Neural cell (in vitro differentiated cells): ENCODE data around the gene PCP4. TPM values are rescaled to one million over a fixed set of nuclear protein-coding genes. Genes with fewer than 3 reads are reported as not detected.

Experiments
- H2AFZ ChIP-seq: fragments of 200-600, 300-800 bp; sonication (generic), shearing (Covaris generic); 2 replicates; pipeline ENCODE4 v1.6.0; 2014; ENCODE audit warnings: low read depth, mild to moderate bottlenecking, antibody characterized with exemption, low read length, moderate library complexity
- H3F3A ChIP-seq: fragments of 200-600 bp; shearing (Covaris generic); 2 replicates; pipeline ENCODE4 v1.6.1; 2016; ENCODE audit warnings: mild to moderate bottlenecking, moderate library complexity, mixed read lengths, antibody characterized with exemption, low read length; ENCODE audit not compliant: insufficient read depth, poor library complexity, severe bottlenecking
- H3K27ac ChIP-seq: fragments of 200-600, 300-800 bp; sonication (generic), shearing (Covaris generic); 2 replicates; pipeline ENCODE4 v1.5.1; 2014; ENCODE audit warnings: mild to moderate bottlenecking, low read length, moderate library complexity
- H3K27me3 ChIP-seq: fragments of 300-800, 200-600 bp; sonication (generic), shearing (Covaris generic); 2 replicates; pipeline ENCODE4 v1.6.0; 2014; ENCODE audit warnings: mild to moderate bottlenecking, low read depth, low read length, moderate library complexity; ENCODE audit not compliant: insufficient read depth
- H3K36me3 ChIP-seq: fragments of 300-800, 200-600 bp; sonication (generic), shearing (Covaris generic); 2 replicates; pipeline ENCODE4 v1.5.1; 2014; ENCODE audit warnings: mild to moderate bottlenecking, antibody characterized with exemption, low read length, moderate library complexity; ENCODE audit not compliant: insufficient read depth
- H3K4me2 ChIP-seq: fragments of 300-800, 200-600 bp; sonication (generic), shearing (Covaris generic); 2 replicates; pipeline ENCODE4 v1.6.0; 2014; ENCODE audit warnings: mild to moderate bottlenecking, low read length
- H3K4me3 ChIP-seq: fragments of 300-800, 200-600 bp; sonication (generic), shearing (Covaris generic); 2 replicates; pipeline ENCODE4 v1.5.1; 2014; ENCODE audit warnings: mild to moderate bottlenecking, low read length, moderate library complexity
- H3K79me2 ChIP-seq: fragments of 200-600 bp; shearing (Covaris generic); replicated peaks from 2 replicates; pipeline ENCODE4 v1.6.0; 2014; ENCODE audit warnings: mild to moderate bottlenecking, low read length, moderate library complexity; ENCODE audit not compliant: insufficient read depth
- H3K9ac ChIP-seq: fragments of 300-800, 200-600 bp; sonication (generic), shearing (Covaris generic); 2 replicates; pipeline ENCODE4 v1.6.1; 2016; ENCODE audit warnings: mild to moderate bottlenecking, low read length, mixed read lengths
- H3K9me2 ChIP-seq: fragments of 200-600 bp; shearing (Covaris generic); 2 replicates; pipeline ENCODE4 v1.6.1; 2016; ENCODE audit warnings: mild to moderate bottlenecking, low read length, mixed read lengths; ENCODE audit not compliant: insufficient read depth
- H3K9me3 ChIP-seq: fragments of 200-600, 300-800 bp; sonication (generic), shearing (Covaris generic); 2 replicates; pipeline ENCODE4 v1.6.1; 2016; ENCODE audit warnings: mild to moderate bottlenecking, mixed run types, low read length, moderate library complexity, mixed read lengths
- H4K20me1 ChIP-seq: fragments of 200-600 bp; shearing (Covaris generic); 2 replicates; pipeline ENCODE4 v1.6.1; 2016; ENCODE audit warnings: mild to moderate bottlenecking, mixed run types; ENCODE audit not compliant: insufficient read depth
- CTCF ChIP-seq: fragments of 450-650 bp; IDR thresholded peaks from 2 replicates; pipeline ENCODE4 v1.5.1; 2014; ENCODE audit warnings: antibody characterized with exemption, mild to moderate bottlenecking, moderate library complexity; ENCODE audit not compliant: poor library complexity, severe bottlenecking
- EP300 ChIP-seq: fragments of 450-650 bp; conservative IDR thresholded peaks from 2 replicates; pipeline ENCODE4 v1.6.1; 2014; ENCODE audit warnings: antibody characterized with exemption, mild to moderate bottlenecking, moderate library complexity; ENCODE audit not compliant: poor library complexity, severe bottlenecking
- EZH2 ChIP-seq: fragments of 200-600, 300-800 bp; shearing (Covaris generic), sonication (generic); IDR thresholded peaks from 2 replicates; pipeline ENCODE4 v1.6.1; 2014; ENCODE audit warnings: antibody characterized with exemption, low read length, borderline replicate concordance, mild to moderate bottlenecking; ENCODE audit not compliant: insufficient read depth, poor library complexity, severe bottlenecking
- MXI1 ChIP-seq: fragments of 450-650 bp; conservative IDR thresholded peaks from 2 replicates; pipeline ENCODE4 v1.6.1; 2014; ENCODE audit warnings: antibody characterized with exemption, mild to moderate bottlenecking; ENCODE audit not compliant: poor library complexity, severe bottlenecking
- POLR2AphosphoS5 ChIP-seq: IDR thresholded peaks from 2 replicates; pipeline ENCODE4 v1.6.1; 2012
- RAD21 ChIP-seq: fragments of 450-650 bp; conservative IDR thresholded peaks from 2 replicates; pipeline ENCODE4 v1.6.1; 2014; ENCODE audit warnings: antibody characterized with exemption, mild to moderate bottlenecking, moderate library complexity
- SMC3 ChIP-seq: fragments of 450-650 bp; conservative IDR thresholded peaks from 2 replicates; pipeline ENCODE4 v1.6.1; 2014; ENCODE audit warnings: antibody characterized with exemption, mild to moderate bottlenecking, moderate library complexity; ENCODE audit not compliant: poor library complexity
- TAF1 ChIP-seq: IDR thresholded peaks from 2 replicates; pipeline ENCODE4 v1.6.1; 2012; ENCODE audit warnings: low read depth
- polyA plus RNA-seq: library from polyadenylated mRNA; depleted of rRNA; stranded (reverse); fragments of >200 nt; gene quantifications from 2 replicates; pipeline ENCODE4 v1.2.3, GENCODE V29; 2014
- TF ChIP-seq, protein P1 (sequence below): IDR thresholded peaks from 2 replicates; pipeline ENCODE4 v1.6.1; 2012; ENCODE audit warnings: borderline replicate concordance

Gene PCP4
- polyA plus RNA-seq, 1 donor from 2014 or later = 10.1 TPM

DNA sequence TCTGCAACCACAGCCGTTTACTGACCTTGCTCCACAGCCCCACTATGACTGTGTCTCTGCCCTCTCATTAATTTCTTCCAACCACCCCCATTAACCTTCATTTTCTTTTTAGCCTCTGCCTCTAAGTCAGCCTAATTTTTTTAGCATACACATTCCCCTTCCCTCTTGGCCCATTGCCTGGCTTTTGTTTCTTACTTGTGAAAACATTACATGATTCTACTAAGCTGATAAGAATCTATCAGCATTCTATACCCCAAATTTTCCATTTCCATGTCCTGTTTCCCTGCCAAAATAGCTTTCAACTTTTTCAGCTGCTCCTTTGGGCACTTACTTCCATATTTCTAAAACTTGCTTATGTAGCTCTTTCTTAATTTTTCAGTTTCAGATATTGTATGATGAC lies 79.8 kb downstream of the PCP4 start:
- H2AFZ ChIP-seq = no peak overlapping the region
- H3K9me2 ChIP-seq = no peaks in the 10 kb centered on the region
- H3K36me3 ChIP-seq = no peaks in the 10 kb centered on the region
- H3K9me3 ChIP-seq = peaks cover 5% of the 10 kb centered on the region
- H3K4me2 ChIP-seq = no peak overlapping the region
- H3K27me3 ChIP-seq = no peaks in the 10 kb centered on the region
- H4K20me1 ChIP-seq = no peaks in the 10 kb centered on the region
- H3K27ac ChIP-seq = no peak overlapping the region
- H3K4me3 ChIP-seq = no peak overlapping the region
- TF ChIP-seq, protein P1, sequence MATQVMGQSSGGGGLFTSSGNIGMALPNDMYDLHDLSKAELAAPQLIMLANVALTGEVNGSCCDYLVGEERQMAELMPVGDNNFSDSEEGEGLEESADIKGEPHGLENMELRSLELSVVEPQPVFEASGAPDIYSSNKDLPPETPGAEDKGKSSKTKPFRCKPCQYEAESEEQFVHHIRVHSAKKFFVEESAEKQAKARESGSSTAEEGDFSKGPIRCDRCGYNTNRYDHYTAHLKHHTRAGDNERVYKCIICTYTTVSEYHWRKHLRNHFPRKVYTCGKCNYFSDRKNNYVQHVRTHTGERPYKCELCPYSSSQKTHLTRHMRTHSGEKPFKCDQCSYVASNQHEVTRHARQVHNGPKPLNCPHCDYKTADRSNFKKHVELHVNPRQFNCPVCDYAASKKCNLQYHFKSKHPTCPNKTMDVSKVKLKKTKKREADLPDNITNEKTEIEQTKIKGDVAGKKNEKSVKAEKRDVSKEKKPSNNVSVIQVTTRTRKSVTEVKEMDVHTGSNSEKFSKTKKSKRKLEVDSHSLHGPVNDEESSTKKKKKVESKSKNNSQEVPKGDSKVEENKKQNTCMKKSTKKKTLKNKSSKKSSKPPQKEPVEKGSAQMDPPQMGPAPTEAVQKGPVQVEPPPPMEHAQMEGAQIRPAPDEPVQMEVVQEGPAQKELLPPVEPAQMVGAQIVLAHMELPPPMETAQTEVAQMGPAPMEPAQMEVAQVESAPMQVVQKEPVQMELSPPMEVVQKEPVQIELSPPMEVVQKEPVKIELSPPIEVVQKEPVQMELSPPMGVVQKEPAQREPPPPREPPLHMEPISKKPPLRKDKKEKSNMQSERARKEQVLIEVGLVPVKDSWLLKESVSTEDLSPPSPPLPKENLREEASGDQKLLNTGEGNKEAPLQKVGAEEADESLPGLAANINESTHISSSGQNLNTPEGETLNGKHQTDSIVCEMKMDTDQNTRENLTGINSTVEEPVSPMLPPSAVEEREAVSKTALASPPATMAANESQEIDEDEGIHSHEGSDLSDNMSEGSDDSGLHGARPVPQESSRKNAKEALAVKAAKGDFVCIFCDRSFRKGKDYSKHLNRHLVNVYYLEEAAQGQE = no peak
- no peak for TF ChIP-seq SMC3
- no peak for TF ChIP-seq RAD21
- no peak for TF ChIP-seq MXI1
- no peak for TF ChIP-seq EP300
- no peak for TF ChIP-seq TAF1
- no peak for TF ChIP-seq EZH2
- no peak for TF ChIP-seq POLR2AphosphoS5
- TF ChIP-seq CTCF = no peak
- H3K79me2 ChIP-seq = no peaks in the 10 kb centered on the region
- H3K9ac ChIP-seq = no peak overlapping the region
- H3F3A ChIP-seq = no peaks in the 10 kb centered on the region

GRCh38 chr21:39951183-39952101 lies 84.2 kb downstream of the PCP4 start:
- no peak overlapping the region for H2AFZ ChIP-seq

More at GRCh38 chr21:39951183-39952101, 84.2 kb downstream of the PCP4 start:
- no peak overlapping the region for H3K4me2 ChIP-seq
- H3K27me3 ChIP-seq = no peaks in the 10 kb centered on the region
- peaks cover 5% of the 10 kb centered on the region for H3K9me3 ChIP-seq
- no peaks in the 10 kb centered on the region for H3K36me3 ChIP-seq
- no peaks in the 10 kb centered on the region for H4K20me1 ChIP-seq
- H3K4me3 ChIP-seq = no peak overlapping the region
- TF ChIP-seq, protein P1 = no peak
- peak; percentile 35 for TF ChIP-seq POLR2AphosphoS5
- TF ChIP-seq CTCF = no peak
- H3K27ac ChIP-seq = no peak overlapping the region
- H3K79me2 ChIP-seq = no peaks in the 10 kb centered on the region
- no peaks in the 10 kb centered on the region for H3F3A ChIP-seq
- H3K9me2 ChIP-seq = no peaks in the 10 kb centered on the region
- no peak overlapping the region for H3K9ac ChIP-seq
